HG03342 (cell line): ENCODE data around the gene PIGU.
A peak's percentile ranks its signal among the peaks of the same experiment; 100 is the strongest.

Source experiments
- ATAC-seq: cut with Tn5 transposase; IDR thresholded peaks from one replicate; pipeline ENCODE4 v1.9.1; 2021; ENCODE audit warnings: mild to moderate bottlenecking, moderate library complexity; ENCODE audit not compliant: unreplicated experiment

Gene PIGU

GRCh38 chr20:34579979-34580940, 96.6 kb downstream of the PIGU start:
- peak; percentile 58 for ATAC-seq

GRCh38 chr20:34579191-34579978, 97.5 kb downstream of the PIGU start:
- no peak for ATAC-seq

- ATAC-seq: no peak
These were observed 98.4 kb downstream of the PIGU start for GRCh38 chr20:34578521-34578920.

GRCh38 chr20:34578025-34578424, 98.9 kb downstream of the PIGU start:
- ATAC-seq: no peak

GRCh38 chr20:34577061-34577460, 99.8 kb downstream of the PIGU start:
- no peak for ATAC-seq

GRCh38 chr20:34575756-34576155, 101.1 kb downstream of the PIGU start:
- no peak for ATAC-seq

GRCh38 chr20:34575271-34575670, 101.6 kb downstream of the PIGU start:
- ATAC-seq: no peak

- ATAC-seq: no peak
These were observed 102.0 kb downstream of the PIGU start for GRCh38 chr20:34574861-34575260.

- ATAC-seq: no peak
These were observed 102.5 kb downstream of the PIGU start for GRCh38 chr20:34574426-34574825.

GRCh38 chr20:34573541-34574300, 103.2 kb downstream of the PIGU start:
- no peak for ATAC-seq

GRCh38 chr20:34571753-34572152, 105.1 kb downstream of the PIGU start:
- ATAC-seq: no peak

- no peak for ATAC-seq
These were observed 106.0 kb downstream of the PIGU start for GRCh38 chr20:34570859-34571306.

- no peak for ATAC-seq
These were observed 107.3 kb downstream of the PIGU start for GRCh38 chr20:34569598-34569997.

- ATAC-seq: no peak
These were observed 108.7 kb downstream of the PIGU start for GRCh38 chr20:34567892-34568865.

GRCh38 chr20:34566978-34567891, 109.7 kb downstream of the PIGU start:
- ATAC-seq: no peak

GRCh38 chr20:34564833-34565232, 112.1 kb downstream of the PIGU start:
- ATAC-seq: no peak

- ATAC-seq: no peak
These were observed 114.3 kb downstream of the PIGU start for GRCh38 chr20:34562641-34563040.

GRCh38 chr20:34561661-34562060, 115.2 kb downstream of the PIGU start:
- no peak for ATAC-seq

GRCh38 chr20:34560614-34561013, 116.3 kb downstream of the PIGU start:
- no peak for ATAC-seq
